ENCODE results near the gene PGP.

PGP gene

DNA sequence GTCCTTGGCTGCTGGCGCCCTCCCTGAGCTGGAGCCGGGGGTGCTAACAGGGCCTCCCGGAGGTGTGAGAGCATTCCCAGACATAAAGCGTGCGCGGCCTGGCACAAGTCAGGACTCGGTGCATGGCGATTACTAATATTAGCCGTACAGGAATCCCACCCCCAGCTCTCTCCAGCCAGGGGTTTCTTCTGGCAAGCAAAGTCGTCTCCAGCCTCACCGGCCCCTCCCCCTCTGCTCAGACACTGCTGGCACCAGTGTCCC lies 23.3 kb downstream of the PGP start:
- no peak overlapping the region for H3K27ac ChIP-seq
- no peak overlapping the region for H3K4me3 ChIP-seq
- DNase-seq = no peak
- intact Hi-C loops (cut with DNase I; ENCODE audit: low total_unique reads) = no loop called here
- H3K4me1 ChIP-seq = peaks cover 0 to 14% (median 13%) of the 10 kb centered on the region in 4 donors
- H3K36me3 ChIP-seq = no peaks in the 10 kb centered on the region
- TF ChIP-seq CTCF (IDR thresholded peaks at IDR 0.05) = no peak
- H3K27me3 ChIP-seq = peaks cover 0 to 40% of the 10 kb centered on the region in 2 donors
- H3K9me3 ChIP-seq = no peaks in the 10 kb centered on the region

DNA sequence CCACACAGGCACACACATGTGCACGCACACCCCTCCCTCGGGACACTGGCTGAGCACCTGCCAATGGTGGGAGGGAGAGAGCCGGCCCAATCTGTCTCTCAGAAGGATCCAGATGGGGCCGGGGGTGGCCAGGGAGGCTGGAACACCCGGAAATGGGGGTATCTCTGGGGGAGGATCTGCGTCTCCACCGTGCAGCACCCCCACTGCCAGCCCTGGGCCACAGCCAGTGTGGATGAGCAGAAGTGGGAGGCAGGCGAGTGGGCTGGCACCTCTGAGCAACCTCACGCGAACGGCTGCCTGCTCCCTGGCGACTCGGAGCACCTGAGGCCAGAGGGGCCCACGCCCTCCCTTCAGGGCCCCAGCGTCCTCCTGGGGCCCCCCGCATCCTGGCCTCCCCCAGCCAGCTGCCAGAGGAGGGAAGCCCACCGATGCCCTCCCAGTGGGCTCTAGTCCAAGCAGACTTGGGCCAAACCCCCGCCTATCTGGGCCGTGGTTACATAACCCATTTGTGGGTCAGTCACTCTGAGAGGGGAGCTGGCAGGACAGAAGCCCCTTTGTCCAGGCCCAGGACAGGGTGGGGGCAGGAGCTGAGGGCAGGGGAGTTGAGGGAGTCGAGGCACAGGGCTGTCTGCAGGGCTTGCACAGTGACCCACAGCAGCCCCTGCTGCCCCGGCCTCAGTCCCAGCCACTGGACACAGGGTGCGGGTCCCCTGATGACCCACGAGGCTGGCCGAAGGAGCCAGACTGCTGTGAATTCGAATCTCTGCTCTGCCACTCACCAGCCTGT lies 23.8 kb downstream of the PGP start:
- intact Hi-C loops (cut with DNase I; ENCODE audit: low total_unique reads) = no loop called here
- no peaks in the 10 kb centered on the region for H3K36me3 ChIP-seq

DNA sequence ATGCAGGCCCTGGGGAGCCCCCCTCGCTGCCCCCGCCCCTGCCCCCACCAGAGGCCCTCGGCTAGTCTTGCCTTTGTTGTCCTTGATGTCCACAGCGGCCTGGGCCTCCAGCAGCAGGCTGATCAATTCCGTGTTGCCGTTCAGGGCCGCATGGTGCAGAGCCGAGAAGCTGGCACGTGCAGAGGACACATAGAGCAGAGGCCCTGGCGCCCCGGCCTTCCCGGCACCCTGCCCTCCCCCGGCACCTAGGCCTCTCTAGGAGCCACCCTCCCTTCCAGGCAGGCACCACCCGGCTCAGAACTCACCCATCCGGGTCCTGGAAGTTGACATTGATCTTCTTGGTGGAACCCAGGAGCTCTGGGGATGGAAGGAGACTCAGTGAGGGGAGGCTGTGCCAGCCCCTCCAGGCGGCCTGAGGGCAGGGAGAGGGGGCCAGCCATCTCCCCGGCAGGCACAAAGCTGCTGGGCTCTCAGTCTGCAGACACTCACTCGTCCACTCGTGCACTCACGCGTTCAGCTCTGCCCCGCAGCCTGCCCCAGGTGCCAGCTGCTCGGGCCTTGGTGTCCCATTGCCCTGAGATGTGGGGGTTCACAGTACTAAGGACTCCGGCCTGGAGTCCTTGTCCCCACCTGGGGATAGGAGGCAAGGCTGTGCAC lies 24.5 kb downstream of the PGP start:
- intact Hi-C loops (cut with DNase I; ENCODE audit: low total_unique reads) = no loop called here

More for the DNA sequence above, 23.8 kb downstream of the PGP start:
- Histone ChIP-seq H3K9me3 (no peaks in the 10 kb centered on the region), H3K27ac (no peak overlapping the region), H3K4me3 (no peak overlapping the region), H3K27me3 (peaks cover 0 to 35% of the 10 kb centered on the region in 2 donors), H3K4me1 (peaks cover 0 to 10% (median 9%) of the 10 kb centered on the region in 4 donors)
- DNase-seq = no peak
- no peak for TF ChIP-seq CTCF (IDR thresholded peaks at IDR 0.05)

DNA sequence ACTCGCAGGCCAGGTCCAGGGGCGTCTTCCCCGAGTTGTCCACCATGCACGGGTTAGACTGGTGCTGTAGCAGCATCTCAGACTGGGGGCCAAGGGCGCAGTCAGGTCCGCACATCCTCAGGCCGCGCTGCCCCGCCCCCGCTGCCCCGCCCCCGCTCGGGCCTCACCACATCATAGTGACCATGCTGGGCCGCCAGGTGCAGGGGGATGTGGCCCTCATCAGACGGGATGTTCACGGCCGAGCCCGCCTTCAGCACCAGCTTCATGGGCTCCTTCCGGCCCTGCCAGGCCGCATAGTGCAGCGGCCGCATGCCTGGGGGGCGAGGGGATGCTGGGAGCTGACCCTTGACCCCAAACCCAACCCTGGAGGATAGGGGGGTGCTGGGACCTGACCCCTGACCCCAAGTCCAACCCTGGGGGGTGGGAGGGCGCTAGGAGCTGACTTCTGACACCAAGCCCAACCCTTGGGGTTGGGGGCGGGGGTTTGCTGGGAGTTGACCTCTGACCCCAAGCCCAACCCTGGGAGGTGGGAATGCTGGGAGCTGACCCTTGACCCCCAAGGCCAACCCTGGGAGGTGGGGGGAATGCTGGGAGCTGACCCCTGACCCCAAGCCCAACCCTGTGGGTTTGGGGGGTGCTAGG lies 25.3 kb downstream of the PGP start:
- intact Hi-C loops (cut with DNase I; ENCODE audit: low total_unique reads) = no loop called here
- peaks cover 0 to 26% of the 10 kb centered on the region in 2 donors for H3K27me3 ChIP-seq
- no peak for TF ChIP-seq CTCF (IDR thresholded peaks at IDR 0.05)

More for the DNA sequence above, 24.5 kb downstream of the PGP start:
- Histone ChIP-seq H3K36me3 (no peaks in the 10 kb centered on the region), H3K9me3 (no peaks in the 10 kb centered on the region), H3K4me3 (no peak overlapping the region), H3K27me3 (peaks cover 0 to 31% of the 10 kb centered on the region in 2 donors), H3K27ac (no peak overlapping the region), H3K4me1 (peaks cover 0 to 3% (median 2%) of the 10 kb centered on the region in 4 donors)
- TF ChIP-seq CTCF (IDR thresholded peaks at IDR 0.05) = no peak
- DNase-seq = no peak

GRCh38 chr16:2188395-2188794 lies 26.2 kb downstream of the PGP start:
- TF ChIP-seq CTCF (IDR thresholded peaks at IDR 0.05) = no peak
- Histone ChIP-seq H3K4me3 (no peak overlapping the region), H3K27ac (no peak overlapping the region), H3K9me3 (no peaks in the 10 kb centered on the region), H3K36me3 (no peaks in the 10 kb centered on the region), H3K4me1 (no peaks in the 10 kb centered on the region), H3K27me3 (peaks cover 0 to 16% of the 10 kb centered on the region in 2 donors)
- DNase-seq = no peak
- intact Hi-C loops (cut with DNase I; ENCODE audit: low total_unique reads) = no loop called here

More for the DNA sequence above, 25.3 kb downstream of the PGP start:
- Histone ChIP-seq H3K36me3 (no peaks in the 10 kb centered on the region), H3K9me3 (no peaks in the 10 kb centered on the region), H3K27ac (no peak overlapping the region), H3K4me1 (no peaks in the 10 kb centered on the region), H3K4me3 (no peak overlapping the region)
- no peak for DNase-seq
